RPMI7951 (cell line): Measurements from ENCODE around the gene OSR1. TPM values are rescaled to one million over a fixed set of nuclear protein-coding genes. Genes with fewer than 3 reads are reported as not detected.
A peak's percentile ranks its signal among the peaks of the same experiment; 100 is the strongest.
"Not testable (repeated sequence)": the region's sequence is repeated elsewhere in the genome, so short reads cannot be mapped to it uniquely, and the experiment has no call there.

Experiments used
- DNase-seq: peaks from one replicate; pipeline ENCODE4 v3.0.0-alpha.2; 2012; ENCODE audit warnings: low read depth
- total RNA-seq: library from RNA; depleted of rRNA; stranded (reverse); fragments of >200 nt; shearing (Covaris generic); gene quantifications from 2 replicates; pipeline ENCODE4 v1.2.3, GENCODE V29; 2014; rRNA removed

Gene OSR1
- 3.6 and 3.8 TPM in 2 replicates for total RNA-seq

DNA sequence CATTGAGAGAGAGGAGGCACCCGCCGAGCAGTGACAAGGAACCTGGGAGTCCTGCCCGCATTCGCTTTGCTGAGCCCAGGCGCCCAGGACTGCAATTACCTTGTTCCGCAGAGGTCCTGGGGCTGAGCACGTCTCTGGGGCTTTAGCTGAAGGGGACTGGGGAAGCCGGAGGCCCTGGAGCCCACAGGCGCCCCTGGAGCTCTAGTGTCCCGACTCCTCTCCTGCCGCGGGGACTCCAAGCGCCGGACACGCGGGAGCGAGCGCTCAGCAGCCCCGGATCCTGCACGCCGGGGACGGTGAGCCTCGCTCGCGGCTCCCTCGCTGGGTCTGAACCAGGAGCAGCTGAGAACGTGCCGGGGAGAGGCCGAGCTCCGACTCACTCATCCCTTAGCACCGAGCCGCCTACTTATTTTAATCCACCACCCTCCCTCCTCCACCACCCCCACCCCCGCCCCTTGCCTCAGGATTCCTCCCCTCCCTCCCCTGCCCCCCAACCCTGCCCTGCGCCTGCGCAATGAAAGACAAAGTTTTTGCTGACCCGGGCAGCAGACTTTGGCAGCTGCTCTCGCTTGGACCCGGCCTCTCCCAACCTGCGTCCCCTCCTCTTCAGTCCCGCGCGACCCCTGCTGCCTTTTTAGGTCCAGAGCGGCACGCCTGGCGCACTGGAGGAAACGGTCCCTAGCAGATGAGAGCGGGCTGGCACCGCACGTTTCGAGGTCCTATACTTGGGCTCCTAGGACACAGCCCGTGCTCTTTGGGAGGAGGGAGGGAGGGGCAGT is at the start of gene OSR1:
TSS of gene OSR1 (minus strand) at position 382 of the 779 bp plus-strand sequence. CDS start 4,818 bp downstream, outside the sequence.
- peak; percentile 62 for DNase-seq

DNA sequence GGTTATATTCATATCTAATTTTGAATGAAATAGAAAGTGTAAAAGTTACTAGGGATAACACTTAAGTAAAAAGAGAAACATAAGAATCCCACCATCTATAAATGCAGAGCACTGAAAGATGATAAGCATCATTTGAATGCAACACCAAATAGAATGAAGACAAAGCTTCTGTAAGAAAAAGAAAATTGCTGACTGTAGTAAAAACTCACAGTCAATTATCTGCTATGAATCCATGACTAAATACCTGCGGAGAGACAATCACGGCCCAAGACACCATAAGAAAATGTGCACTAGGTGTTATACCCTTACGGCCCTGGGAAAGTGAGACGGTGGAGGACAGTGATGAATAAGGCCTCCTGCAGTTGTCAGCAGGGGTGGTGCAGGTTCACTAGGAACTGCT is 45.4 kb upstream of the OSR1 start:
- DNase-seq: no peak

- no peak for DNase-seq
Measured at GRCh38 chr2:19392191-19392590, 33.8 kb upstream of the OSR1 start.

DNA sequence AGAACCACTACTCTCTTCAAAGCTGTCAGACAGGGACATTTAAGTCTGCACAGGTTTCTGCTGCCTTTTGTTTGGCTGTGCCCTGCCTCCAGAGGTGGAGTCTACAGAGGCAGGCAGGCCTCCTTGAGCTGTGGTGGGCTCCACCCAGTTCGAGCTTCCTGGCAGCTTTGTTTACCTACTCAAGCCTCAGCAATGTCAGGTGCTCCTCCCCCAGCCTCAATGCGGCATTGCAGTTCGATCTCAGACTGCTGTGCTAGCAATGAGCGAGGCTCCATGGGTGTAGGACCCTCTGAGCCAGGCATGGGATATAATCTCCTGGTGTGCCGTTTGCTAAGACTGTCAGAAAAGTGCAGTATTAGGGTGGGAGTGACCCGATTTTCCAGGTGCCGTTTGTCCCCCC is 31.0 kb upstream of the OSR1 start:
- not testable (repeated sequence) for DNase-seq

GRCh38 chr2:19380532-19380931 is 22.1 kb upstream of the OSR1 start:
- DNase-seq: no peak

DNA sequence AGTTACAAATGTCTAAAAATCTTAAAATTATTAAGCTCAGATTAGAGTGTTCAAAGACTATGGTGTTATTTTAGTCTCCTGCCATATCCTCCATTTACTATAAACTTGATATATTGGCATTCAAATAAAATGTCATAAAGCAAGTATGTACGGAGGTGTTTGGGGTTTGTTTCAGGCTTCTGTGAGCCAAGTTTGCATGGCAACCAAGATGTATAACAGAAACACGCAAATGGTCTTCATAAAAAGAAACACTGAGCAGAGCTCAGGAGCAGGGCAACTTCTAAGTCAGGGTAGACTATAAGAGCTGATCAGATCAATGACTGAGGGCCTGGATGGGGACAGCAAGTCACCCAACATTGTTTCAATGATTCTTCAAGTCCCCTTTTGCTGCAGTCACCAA is 20.5 kb upstream of the OSR1 start:
- DNase-seq: no peak

GRCh38 chr2:19377717-19378116 is 19.3 kb upstream of the OSR1 start:
- no peak for DNase-seq

DNA sequence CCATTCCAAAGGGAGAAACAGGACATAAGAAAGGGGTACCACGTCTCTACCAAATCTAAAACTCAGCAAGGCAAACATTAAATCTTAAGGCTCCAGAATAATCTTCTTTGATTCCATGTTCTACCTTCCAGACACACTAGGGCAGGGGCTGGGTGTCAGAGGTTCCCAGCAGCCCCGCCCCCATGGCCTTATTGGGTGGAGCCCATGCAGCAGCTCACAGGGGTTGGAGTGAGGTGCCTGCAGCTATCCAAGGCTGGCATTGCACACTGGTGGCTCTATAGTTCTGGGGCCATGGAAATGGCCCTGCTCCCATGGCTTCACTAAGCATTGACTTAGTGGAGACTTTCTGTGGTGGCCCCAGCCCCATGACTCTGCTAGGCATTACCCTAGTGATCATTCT is 14.9 kb upstream of the OSR1 start:
- no peak for DNase-seq

DNA sequence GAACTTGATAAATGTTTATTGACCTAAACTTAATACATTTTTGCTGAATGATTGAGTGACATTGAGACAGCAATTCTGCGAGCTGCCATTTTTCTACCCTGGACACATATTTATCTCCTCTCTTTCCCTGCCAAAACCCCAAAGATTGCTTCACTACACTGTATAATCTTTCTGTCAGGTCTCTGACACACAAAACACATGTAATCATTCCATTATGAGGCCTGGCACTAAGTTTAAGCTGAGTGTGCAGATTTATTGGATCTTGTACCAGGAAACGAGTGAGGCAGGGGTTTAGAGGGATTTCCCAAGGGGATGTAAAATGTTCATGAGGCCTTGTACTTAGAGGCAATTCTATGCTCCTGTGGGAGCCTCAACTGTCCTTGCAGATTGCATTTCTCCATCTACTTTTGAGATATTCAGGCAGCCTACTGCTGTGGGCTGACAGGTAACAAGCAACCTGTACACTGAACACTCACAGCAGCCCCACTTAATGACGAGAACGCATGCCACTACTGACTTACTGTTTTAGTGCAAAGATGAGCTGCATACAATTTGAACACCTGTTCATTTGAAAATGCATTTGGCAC is 13.7 kb upstream of the OSR1 start:
- DNase-seq: no peak

- peak; percentile 65 for DNase-seq
Measured at GRCh38 chr2:19369341-19369955, 11.0 kb upstream of the OSR1 start.

DNA sequence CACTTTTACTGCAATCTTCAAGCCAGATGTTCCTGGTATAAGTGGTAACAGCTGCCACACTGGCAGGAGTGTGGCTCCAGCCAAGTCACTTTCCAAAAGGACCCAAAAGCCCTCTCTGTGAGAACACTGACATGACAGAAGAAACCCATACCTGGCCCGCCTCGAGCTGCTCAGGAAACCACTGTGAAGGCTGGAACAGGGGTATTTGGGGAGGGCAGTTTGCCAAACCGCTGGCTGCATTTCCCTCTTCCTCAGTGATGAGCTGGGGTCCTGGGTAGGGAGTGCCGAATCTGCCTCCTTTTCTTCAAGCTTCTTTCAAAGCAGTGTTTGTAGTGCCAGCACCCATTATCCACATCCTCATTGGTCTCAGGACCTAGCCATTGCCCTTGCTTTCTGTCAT is 10.3 kb upstream of the OSR1 start:
- DNase-seq: no peak

DNA sequence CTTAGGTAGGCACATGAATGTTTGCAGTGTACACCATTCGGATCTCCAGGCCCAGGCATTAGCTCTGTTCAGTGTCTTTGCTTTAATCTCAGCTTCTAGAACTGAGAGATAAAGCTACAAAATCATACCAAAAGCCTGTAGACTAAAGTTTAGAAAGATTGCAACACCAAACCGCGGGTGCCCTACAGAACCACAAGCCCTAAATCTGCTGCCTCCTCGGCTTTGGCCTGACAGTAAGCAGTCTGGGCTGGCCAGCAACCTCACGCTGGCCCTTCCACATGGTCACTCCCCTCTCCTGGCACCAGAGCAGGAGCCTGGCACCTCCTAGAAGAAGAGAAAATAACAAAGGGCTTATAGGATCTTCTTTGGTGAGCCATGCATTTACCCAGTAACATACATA is 8.9 kb upstream of the OSR1 start:
- peak; percentile 69 for DNase-seq

- no peak for DNase-seq
Measured at GRCh38 chr2:19365126-19365525, 6.7 kb upstream of the OSR1 start.

- no peak for DNase-seq
Measured at GRCh38 chr2:19364014-19364413, 5.6 kb upstream of the OSR1 start.

- DNase-seq: no peak
Measured at GRCh38 chr2:19363474-19363778, 5.0 kb upstream of the OSR1 start.

- DNase-seq: peak; percentile 92
Measured at GRCh38 chr2:19362755-19363473, 4.5 kb upstream of the OSR1 start.

- DNase-seq: peak; percentile 48
Measured at GRCh38 chr2:19362094-19362754, 3.8 kb upstream of the OSR1 start.

GRCh38 chr2:19361325-19361990 is 3.0 kb upstream of the OSR1 start:
- DNase-seq: peak; percentile 52

DNA sequence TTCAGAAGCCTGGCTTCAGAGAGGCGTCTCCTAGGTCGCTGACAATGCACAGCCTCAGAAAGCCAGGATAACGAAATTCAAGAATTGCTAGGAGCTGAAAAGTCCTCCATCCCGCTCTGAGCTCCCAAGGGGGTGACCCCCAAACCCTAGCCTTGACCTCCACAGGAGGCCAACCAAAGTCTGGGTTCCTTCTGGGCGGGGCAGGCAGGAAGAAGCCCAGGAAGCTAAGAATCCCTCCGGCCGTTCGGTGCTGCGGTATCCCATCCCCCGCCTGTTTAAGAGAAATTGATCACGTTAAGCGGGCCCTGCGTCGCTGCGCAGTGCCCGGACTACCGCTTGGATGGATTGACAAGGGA is 2.5 kb upstream of the OSR1 start:
- DNase-seq: no peak

- no peak for DNase-seq
Measured at GRCh38 chr2:19360266-19360965, 2.0 kb upstream of the OSR1 start.

DNA sequence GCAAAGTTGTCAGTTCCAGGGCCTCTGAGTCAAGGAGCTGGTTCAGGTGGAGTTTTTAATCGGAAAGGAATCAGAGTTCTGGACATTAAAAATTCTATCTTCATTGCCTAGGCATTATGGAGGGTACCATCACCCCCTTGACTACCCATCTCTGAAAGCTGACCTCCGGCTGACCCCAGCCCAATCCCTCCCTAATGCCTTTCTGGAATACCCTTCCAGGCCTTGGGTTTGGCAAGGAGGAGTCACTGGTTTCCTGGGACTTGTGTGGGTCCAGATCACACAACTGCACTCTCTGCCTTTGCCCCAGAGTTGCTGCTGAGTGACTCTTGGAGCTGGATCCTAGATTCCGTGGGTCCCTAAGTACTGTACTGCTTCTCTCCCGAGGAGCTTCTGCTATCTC is 1.0 kb upstream of the OSR1 start:
- no peak for DNase-seq
